Fibroblast of upper back skin (primary cell): ENCODE data around the gene KRTAP10-8.
"Not testable (repeated sequence)": the region's sequence is repeated elsewhere in the genome, so short reads cannot be mapped to it uniquely, and the experiment has no call there.

Experiments
- DNase-seq: peaks from one replicate; pipeline ENCODE4 v3.0.0-alpha.2; 2013

KRTAP10-8 gene

GRCh38 chr21:44618909-44619308 lies 7.0 kb downstream of the KRTAP10-8 start:
- no peak for DNase-seq

- DNase-seq: no peak
These were observed 8.0 kb downstream of the KRTAP10-8 start for GRCh38 chr21:44619886-44620285.

DNA sequence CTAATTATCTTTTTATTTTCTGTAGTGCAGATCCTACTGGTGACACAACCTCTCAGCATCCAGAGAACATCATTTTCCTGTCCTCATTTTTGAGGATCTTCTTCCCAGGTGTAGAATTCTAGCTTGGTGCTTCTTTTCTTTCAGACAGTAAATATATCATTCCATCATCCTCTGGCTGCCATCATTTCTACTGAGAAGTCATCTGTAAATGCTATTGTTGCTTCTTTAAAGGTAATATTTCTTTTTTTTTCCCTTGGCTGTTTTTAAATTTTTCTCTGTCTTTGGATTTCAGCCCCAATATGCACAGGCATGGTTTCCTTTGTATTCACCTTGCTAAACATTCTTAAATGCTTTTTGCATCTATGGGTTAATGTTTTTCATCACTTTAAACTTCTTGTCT lies 11.7 kb downstream of the KRTAP10-8 start:
- no peak for DNase-seq

DNA sequence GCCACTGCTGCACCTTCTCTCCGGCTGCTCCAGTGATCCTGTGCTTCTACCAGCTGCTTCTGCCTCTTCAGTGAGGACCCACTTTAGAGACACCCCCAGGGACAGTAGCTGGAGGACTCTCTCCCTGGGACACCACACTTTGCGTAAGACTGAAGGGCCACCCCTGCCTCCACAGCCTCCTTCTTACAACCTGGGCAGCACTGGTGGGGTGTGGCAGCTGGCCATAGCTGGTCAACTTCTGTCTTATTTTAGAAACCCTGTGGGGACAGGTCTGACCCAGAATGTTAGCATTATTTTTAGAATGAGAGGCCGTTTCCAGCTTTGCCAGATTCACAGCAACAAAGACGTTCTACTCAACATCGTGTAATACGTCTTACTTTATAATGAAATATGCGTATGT lies 13.9 kb downstream of the KRTAP10-8 start:
- no peak for DNase-seq

GRCh38 chr21:44626262-44626661 lies 14.4 kb downstream of the KRTAP10-8 start:
- DNase-seq: no peak

DNA sequence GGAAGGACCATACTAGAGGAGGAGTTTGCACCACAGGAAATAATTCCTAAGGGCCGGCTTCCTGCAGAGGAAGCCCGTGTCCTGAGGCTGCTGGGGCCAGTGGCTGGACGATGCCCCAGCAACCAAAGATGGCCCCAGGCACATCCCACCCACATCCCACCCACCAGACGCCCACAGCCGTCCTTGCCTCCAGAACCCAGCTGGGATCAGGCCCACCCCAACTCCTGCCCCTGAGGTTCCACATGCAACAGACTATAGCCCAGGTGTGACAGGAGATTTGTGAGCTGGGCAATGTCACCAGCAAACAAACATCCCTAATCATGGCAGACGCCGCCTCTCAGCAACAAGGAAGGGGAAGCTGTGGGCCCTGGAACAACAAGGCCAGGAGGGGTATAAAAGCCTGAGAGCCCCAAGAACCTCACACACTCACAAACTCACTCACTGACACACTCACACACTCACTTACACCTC lies 14.8 kb downstream of the KRTAP10-8 start, which contains the start of gene KRTAP10-9:
KRTAP10-9 (plus strand) TSS at position 421 of the 471 bp plus-strand sequence. CDS start 79 bp downstream, outside the sequence.
- no peak for DNase-seq

GRCh38 chr21:44627181-44627822 lies 15.4 kb downstream of the KRTAP10-8 start:
- not testable (repeated sequence) for DNase-seq

- not testable (repeated sequence) for DNase-seq
These were observed 16.0 kb downstream of the KRTAP10-8 start for GRCh38 chr21:44627831-44628233.

DNA sequence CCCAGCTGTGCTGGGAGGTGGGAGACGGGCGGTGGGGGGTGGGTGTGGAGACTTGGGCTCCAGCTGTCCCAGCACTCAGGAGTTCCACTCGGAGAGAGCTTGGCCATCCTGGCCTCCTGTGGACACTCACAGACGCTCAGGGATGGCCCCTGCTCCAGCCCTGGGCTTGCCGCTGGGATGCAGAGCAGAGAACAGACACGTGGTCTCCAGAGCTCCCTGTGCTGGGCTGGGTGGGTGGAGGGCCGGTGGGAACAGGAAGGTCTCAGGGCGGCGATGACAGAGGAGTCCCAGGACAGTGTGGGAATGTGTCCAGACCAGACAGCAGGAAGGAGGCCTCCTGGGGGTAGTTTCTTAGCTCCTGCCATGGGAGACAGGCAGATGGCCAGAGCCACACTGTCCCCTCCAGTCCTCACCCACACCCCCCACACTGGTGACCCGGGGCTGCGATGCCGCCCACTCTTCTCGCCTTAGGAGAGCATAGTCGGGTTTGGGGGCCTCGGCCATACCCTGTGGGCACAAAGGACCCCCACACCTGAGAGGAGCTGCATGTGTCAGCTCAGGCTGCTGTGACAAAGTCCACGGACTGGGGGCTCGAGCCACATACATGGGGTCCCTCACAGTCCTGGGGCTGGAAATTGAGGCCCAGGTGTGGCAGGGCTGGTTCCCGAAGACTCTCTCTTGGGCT lies 17.0 kb downstream of the KRTAP10-8 start:
- no peak for DNase-seq

- DNase-seq: no peak
These were observed 18.6 kb downstream of the KRTAP10-8 start for GRCh38 chr21:44630440-44630839.

DNA sequence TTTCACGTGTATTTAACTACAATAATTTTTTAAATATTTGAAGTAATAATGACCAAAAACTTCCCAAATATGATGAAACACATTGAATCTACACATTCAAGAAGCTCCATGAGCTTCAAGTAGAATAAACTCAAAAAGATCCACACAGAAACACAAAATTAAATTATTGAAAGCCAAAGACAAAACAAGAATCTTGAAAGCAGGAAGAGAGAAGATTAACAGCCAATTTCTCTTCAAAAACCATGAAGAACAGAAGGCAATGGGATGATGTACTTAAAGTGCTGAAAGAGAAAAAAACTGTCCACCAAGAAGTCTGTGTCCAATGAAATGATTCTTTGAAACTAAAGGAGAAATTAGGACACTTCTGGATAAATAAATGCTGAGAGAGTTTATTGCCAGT lies 20.2 kb downstream of the KRTAP10-8 start:
- no peak for DNase-seq

DNA sequence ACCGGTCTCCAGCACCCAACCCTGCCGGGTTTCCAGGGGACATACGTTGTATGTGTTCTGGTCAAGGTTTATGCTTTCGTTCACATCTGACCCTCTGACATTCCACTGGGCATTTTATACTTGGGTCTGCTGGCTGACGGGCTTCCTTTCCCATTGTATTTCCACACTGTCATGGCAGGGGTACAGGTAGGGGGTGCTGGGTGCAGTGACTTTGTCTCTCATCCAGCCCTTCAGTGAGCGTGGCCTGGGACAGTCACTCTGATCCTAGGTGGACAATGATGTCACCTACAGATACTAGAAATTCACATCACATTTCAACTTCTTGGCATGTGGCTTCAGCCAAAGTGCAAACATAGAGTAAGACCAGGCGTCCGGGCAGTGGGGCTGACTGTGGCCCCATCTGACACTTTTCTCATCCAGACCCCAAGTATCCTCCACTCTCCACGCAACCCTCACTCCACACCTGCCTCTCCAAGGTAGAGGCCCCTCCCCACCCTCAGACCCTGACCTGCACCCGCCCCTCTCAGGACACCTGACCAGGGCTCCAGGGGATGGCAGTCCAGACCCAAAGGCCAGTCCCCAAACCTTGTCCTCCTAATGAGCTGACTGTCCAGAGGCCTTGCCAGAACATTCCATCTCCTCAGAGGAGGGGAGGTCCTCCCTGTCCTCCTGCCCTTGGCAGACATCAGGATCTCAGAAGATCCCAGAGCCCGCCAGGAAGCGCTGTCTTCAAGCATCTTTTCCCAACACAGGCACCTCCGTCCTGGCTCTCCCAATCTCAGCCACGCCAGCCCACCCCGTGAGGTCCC lies 24.5 kb downstream of the KRTAP10-8 start:
- DNase-seq: no peak

GRCh38 chr21:44637018-44637850 lies 25.4 kb downstream of the KRTAP10-8 start, which contains the start of gene KRTAP10-10:
TSS of gene KRTAP10-10 (plus strand) at chr21:44637356. CDS start at chr21:44637418, 62 bp downstream.
- no peak for DNase-seq

DNA sequence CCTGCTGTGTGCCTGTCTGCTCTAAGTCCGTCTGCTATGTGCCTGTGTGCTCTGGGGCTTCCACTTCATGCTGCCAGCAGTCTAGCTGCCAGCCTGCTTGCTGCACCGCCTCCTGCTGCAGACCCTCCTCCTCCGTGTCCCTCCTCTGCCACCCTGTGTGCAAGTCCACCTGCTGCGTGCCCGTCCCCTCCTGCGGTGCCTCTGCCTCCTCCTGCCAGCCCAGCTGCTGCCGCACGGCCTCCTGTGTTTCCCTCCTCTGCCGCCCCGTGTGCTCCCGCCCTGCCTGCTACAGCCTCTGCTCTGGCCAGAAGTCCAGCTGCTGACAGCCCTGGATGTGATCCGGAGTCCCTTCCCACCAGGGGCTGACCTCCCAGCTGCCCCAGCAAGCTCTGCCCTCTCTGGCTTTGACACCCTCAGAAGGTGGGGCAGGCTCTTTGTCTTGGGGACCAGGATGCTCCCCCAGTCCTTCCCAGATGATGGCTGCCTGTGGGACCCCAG lies 26.0 kb downstream of the KRTAP10-8 start:
- not testable (repeated sequence) for DNase-seq

DNA sequence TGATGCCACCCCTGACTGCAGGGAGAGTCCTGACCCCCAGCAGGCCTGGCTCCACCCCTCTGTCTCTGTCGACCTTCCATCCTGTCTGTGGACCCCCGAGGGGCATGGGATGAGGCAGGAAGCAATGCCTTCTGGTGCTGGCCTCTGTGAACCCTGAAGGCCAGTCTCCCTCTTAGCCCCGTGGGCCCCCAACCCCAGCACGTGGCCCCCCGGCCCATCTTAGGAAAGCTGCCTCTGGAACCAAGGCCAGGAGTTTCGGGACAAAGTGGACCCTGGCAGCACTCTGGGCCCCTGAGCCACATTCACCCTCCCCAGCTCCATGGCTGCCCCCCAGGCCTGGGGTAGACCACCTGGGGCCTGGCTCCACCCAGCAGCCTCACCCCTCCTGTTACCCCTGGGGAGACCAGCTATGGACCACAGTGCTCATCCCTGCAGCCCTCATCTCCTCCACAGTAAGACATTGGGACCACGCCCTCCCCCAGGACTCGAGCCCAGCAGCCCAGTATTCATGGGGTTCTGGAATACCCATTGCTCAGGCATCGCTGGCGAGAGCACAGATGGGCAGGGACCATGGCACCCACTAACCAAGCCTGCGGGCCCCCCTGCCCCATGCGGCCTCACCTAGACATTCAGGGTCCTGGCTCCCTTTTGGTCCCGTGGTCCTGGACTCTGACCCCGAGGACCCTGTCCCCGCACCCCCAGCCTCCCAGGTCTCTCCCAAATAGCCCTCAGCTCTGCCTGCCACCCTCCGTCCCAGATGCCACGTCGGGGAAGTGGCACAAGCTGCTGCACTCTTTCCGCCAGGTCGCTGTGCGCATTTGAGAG lies 26.8 kb downstream of the KRTAP10-8 start:
- not testable (repeated sequence) for DNase-seq

DNA sequence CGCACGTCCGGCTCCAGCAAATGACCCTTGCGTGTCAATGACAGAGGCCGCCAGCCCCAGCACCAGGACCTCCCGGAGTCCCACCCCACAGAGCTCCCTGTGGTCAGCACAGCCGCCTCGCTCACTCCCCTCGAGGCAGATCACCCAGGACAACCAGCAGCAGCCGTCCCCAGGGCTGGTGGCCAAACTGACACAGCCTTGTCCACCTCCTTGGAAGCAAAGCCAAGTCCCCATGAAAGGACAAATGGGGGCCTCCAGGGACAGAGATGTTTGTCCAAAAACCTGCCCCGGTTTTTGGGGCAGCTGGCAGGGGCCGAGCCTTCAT lies 27.4 kb downstream of the KRTAP10-8 start:
- DNase-seq: no peak

GRCh38 chr21:44640761-44641160 lies 28.9 kb downstream of the KRTAP10-8 start:
- no peak for DNase-seq

DNA sequence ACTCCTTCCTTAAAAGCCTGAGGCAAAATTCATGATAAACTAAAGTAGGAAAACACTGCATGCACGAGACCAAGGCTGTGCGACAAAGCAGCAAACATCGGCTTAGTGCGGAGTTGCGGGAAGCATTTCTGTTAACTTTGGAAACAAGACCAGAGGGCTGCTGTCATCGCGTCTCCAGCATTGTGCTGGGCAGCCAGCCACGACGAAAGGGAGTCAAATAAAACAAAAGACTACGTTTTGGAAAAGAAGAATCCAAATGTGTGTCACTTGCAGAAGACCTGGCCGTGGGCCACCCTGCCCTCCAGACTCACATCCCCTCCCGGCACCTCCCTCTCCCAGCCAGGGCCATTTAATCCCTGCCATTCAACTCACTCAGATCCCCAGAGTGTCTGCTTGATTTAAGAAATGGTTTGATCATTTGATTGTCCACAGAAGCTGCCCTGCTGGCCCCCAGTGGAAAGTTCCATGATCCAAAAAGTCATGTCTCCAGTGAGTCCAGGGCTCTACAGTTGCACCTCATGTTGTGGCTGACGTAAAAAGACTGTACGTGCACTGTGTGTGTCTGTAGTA lies 31.9 kb downstream of the KRTAP10-8 start:
- DNase-seq: no peak

- DNase-seq: no peak
These were observed 33.0 kb downstream of the KRTAP10-8 start for GRCh38 chr21:44644878-44645277.

- not testable (repeated sequence) for DNase-seq
These were observed 34.7 kb downstream of the KRTAP10-8 start, which contains the start of gene KRTAP10-11 for GRCh38 chr21:44646366-44647221. TSS of gene KRTAP10-11 (plus strand) at chr21:44646414. CDS start at chr21:44646459, 45 bp downstream.
